Measurements from ENCODE around the gene TPD52L2.
"Not testable (repeated sequence)": the region's sequence is repeated elsewhere in the genome, so short reads cannot be mapped to it uniquely, and the experiment has no call there.

TPD52L2 gene

DNA sequence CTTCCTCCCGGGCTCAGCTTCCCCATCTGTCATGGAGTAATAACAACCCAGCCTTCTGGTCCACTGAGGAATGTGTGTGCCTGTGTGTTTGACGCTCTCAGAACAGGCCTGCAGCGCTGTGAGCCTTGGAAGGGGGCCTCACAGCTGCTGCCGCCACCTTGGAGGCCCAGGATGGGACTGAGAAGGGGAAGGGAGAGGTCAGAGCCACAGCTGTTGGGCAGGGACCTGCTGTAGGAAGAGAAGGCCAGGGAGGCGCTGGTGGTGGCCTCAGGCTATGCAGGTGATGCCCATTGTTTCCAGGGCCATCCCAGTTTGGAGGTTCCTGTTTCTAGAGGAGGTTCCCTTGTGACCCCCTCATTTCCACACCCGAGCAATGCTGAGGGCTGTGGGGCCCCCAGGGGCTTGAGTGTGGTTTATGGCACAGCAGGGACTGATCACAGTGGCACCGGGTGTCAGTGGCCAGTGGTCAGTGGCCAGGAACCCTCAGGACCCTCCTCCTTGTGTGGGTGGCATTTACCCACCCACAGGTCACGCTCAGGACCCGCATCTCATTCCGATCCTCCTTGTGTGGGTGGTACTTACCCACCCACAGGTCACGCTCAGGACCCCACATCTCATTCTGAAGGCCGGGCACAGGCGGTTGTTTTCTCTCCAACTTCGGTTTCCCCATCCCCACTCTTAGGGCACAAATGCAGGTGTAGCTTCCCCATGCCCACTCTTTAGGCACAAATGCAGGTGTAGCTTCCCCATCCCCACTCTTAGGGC is 14.0 kb downstream of the TPD52L2 start:
- no peak for DNase-seq (ENCODE audit: low read depth in 2 of 2)

DNA sequence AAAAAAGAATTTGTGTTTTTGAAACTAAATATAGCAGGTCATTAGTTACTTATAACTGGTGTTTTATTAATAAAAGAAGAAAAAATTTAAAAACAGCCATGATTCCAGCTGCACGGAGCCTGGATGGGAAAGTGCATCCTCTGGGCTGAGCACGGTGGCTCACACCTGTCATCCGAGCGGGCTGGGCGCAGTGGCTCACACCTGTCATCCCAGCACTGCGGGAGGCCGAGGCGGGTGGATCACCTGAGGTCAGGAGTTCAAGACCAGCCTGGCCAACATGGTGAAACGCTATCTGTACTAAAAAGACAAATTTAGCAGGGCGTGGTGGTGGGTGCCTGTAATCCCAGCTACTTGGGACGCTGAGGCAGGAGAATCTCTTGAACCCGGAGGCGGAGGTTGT is 15.8 kb downstream of the TPD52L2 start:
- not testable (repeated sequence) for DNase-seq (ENCODE audit: low read depth in 2 of 2)

DNA sequence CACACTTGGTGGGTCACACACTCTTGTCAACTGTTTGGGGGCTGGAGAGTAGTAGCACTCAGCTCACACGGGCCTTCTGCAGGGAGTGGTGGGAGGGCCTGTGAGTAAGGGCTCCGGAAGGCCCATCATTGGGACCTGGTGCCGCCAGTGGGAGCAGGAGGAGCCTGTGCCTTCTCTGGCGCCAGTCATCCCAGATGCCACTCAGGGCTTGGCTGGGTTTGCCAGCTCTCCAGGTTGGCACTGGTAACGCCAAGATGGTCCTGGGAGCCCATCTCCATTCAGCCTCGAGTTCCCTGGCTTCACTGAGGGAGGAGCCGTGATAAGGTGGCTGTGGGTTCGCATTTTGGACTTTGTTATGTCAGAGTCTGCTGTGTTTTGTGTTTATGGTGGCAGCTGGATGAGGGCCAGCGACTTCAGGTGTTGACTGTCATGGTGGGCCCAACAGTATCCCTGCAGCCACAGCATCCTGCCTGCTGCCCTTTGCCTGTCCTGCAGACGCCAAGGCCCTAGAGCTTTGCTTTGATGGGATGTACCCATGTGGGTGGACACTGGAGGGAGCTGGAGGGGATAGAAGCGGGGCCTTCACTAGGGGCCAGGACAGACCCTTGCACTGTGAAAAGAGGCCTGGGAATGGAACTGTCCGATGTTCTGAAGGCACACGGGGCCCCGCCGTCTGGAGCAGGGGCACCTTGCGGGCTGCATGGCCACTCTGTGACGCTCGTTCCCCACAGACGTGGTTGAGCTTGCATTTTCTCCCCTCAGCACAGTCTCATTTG is 16.6 kb downstream of the TPD52L2 start:
- no peak for DNase-seq (ENCODE audit: low read depth in 2 of 2)

DNA sequence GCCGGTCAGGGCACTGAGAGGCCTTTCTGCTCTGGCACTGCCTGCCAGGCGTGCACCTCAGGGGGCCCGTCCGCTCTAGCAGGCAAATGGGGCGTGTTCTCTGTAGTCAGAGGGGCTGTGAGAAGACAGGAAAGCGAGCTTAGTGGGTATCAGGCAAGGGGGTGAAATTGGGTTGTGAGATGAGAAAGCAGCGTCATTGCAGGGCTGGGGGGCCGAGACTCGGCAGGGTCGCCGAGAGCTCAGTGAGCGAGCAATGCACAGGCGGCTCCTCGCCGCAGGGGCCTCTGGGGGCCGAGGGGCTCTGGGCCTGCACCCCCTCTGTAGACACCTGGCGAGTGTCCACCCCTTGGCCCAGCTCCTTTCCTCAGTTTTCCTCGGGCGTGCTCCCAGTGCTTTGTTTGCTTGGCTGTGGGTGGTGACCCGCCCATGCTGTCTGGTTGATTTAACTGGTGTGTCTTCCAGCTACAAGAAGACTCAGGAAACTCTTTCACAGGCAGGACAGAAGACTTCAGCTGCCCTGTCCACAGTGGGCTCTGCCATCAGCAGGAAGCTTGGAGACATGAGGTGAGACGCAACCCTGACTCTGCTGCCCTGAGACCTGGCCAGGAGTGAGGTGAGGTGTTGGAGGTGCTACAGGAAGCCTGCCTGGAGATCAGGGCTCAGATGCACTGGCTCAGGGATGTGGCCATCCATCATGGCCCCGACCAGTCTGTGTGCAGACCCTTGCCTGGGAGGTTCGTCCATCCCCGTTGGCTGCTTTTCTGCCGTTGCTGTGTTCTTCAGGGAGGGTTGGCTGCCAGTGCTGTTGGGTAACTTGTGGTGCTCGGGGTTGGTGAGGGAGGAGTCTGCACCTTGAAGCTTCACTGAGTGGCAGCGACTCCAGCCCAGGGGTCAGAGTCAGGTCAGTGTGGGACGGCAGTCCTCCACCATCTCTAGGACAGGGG is 17.5 kb downstream of the TPD52L2 start:
- DNase-seq (ENCODE audit: low read depth in 2 of 2) = no peak

DNA sequence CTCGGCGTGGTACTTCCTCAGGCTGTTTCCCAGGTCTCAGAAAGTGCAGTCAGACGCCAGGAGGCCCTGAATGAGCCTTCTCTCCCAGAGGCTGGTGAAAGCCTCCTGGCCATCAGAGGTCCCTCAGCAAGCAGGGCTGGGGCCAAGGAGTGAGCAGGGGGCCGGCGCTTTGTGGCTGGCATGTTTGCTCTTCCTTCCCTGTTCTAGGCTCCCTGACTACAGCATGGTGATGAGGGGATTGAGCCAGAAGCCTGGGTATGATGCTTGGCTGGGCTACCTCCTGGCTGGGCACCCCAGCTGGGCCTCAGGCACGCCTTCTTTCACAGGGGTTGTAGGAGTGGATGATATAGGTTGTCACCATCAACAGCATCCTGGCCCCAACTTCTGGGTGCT is 18.1 kb downstream of the TPD52L2 start:
- DNase-seq (ENCODE audit: low read depth in 2 of 2) = no peak

DNA sequence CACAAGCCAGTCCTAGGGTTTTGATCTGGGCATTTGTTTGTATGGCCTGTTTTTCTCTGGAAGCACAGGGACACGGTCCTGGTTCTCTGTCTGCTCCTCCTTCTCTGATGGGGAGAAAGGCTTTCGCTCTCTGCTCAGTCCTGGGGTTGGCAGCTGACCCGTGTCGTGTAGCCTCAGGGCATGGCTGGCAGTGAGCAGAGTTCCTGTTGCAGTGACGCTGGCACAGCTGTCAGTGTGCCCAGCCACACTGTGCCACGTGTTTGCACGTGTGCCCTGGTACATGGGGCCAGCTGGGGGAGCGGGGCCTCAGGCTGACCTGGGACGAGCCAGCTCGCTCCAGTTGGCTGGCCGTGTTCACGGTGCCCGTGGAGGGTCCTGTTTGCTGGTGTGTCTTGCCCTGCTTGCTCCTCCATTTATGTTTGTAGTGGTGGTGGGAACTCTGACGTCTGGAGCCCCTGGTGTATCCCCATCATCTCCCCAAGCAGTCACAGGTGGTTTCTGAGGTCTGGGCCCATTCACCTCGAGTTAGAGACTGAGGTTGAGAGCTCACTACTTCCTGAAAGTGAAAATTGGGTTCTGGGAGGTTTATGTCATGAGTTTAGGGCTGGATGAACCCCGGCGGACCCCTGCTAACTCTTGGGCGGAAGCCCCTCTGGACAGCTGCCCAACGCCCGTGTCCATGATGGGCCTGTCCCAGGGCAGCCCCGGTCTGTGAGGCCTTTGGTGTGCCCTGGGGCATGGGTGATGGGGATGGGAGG is 19.6 kb downstream of the TPD52L2 start:
- no peak for DNase-seq (ENCODE audit: low read depth in 2 of 2)

DNA sequence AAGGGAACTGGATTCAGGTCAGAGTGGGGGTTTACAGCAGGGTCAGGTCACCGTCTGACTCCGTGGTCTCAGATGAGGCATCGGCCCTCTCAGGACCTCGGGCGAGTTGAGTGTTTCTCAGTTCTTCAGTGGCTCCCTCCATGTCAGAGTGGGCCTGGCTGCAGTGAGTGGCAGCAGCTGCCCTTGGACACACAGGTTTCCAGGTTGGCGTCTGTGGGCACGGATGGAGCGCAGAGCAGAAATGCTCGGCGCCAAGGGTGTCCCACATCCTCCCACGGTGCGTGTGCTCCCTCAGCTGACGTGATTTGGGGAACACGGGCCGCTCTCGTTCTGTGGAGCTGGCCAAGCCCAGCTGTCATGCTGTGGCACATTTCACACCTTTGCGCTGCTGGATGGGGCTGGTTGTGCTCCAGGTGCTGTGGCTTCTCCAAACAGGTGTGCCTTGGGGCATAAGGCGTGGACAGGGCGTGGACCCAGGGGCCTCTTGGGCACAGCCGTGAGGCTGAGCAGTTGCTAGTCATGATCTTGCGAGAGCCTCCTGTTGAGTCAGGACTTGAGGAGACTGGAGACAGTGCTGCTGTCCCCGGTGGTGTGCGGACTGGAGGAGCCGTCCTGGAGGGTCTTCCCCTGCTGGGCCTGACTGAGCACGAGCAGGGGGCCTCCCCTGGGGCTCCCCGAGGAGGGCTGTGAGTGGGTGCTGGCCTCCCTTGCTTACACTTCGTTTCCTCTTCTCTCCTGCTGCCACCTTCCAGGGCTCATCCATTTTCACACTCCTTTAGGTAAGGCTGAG is 20.4 kb downstream of the TPD52L2 start:
- no peak for DNase-seq (ENCODE audit: low read depth in 2 of 2)

DNA sequence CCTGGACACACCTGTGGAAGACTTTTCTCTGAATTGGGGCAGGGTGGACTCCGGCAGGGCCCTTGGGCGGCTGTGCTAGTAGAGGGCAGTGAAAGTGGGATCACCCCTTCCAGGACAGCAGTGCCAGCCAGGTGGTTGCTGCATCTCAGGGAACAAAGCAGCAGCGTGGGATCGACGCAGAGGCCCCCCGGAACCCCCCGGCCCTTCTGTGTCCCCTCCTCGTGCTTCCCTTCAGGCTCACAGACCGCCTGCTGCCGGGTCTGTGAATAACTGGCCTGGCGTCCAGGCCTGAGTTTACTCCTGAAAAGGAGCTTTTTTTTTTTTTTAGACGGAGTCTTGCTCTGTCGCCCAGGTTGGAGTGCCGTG is 21.0 kb downstream of the TPD52L2 start:
- DNase-seq (ENCODE audit: low read depth in 2 of 2) = no peak

DNA sequence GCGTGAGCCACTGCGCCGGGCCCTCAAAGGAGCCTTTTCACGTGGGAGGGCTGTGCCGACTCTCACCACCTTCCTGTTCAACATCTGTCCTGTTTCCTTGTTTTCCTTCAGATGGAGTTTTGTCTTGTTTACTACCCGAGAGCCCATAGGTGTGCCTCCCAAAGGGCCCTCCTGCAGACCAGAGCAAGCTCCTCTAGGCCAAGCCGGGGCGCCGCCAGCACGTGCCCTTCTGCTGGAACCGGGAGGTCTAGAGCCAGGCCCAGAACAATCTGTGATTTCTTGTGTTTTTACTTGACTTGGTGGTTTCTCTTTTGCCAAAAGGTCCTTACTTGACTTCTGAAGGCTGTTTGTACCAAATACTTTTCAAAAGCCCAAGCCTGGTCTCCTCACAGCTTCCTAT is 21.9 kb downstream of the TPD52L2 start:
- no peak for DNase-seq (ENCODE audit: low read depth in 2 of 2)

DNA sequence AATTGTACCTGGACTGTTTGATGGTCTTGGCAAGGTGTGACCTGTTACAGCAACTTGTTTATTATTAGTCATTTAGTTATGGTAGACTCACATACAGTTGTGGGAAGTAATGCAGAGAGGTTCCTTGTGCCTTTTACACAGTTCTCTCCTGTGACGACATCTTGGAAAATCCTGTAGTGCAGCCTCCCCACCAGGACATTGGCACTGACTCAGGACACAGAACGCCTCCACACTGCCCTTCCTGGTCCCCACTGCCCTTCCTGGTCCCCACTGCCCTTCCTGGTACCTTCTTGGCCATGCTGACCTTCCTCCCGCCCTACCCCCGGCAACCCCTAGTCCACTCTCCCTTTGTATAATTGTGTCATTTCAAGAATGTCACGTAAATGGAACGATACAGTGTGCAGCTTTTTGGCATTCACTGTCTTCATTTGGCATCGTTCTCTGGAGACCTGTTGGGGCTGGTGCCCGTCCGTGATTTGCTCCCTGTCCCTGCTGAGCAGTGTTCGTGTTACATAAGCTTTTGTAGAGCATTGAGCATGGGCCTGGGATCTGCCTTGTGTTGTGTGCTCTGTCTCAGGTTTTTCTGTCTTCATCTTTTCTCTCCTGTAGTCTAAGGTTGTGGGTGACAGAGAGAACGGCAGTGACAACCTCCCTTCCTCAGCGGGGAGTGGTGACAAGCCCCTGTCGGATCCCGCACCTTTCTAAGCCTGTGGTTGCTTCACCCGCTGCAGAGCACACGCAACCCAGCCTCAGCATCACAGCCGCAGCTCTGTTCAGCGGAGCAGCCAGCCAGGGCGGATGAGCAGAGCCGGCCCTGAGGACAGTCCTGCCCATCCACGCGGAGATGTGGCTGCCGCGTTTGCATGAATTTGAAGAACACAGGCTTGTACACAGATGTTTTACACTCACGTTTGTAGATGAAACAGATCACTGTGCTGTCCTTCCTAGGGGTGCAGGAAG is 24.5 kb downstream of the TPD52L2 start:
- no peak for DNase-seq (ENCODE audit: low read depth in 2 of 2)

DNA sequence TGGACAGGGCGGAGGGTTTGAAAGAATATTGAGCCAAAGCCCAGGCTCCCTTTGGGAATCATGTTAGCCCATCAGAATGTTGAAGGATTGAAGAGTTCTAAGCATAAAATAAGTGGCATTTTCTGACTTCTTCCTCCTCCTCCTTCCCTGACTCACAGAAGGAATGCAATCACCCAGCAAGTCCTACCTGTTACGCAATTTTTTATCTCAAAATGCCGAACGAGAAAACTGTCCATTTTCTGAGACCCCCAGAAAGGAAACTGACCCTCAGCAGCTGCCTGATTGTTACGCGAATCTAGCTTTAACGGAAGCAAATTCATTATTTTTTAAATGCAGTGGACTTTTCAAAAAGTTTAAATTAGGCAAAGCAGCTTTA is 25.1 kb downstream of the TPD52L2 start:
- DNase-seq (ENCODE audit: low read depth in 2 of 2) = no peak

DNA sequence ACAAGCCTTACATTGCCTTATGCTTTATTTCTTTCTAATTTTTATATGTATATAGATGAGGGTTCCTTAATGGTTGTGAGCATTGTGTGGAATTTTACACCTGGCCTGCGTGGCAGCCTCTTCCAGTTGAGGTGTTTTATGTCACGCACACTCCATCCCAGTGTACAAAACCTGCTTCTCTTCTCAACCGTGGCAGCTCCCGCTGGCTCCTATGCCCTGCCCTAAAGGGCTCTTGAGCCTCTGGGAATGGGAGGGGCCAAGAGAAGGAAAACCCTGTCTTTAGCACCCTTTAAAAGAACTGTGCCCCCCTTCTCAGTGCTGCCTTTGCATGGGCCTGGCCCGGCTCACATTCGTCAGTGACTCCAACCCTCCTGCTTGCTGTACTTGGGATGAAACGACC is 25.5 kb downstream of the TPD52L2 start:
- no peak for DNase-seq (ENCODE audit: low read depth in 2 of 2)

DNA sequence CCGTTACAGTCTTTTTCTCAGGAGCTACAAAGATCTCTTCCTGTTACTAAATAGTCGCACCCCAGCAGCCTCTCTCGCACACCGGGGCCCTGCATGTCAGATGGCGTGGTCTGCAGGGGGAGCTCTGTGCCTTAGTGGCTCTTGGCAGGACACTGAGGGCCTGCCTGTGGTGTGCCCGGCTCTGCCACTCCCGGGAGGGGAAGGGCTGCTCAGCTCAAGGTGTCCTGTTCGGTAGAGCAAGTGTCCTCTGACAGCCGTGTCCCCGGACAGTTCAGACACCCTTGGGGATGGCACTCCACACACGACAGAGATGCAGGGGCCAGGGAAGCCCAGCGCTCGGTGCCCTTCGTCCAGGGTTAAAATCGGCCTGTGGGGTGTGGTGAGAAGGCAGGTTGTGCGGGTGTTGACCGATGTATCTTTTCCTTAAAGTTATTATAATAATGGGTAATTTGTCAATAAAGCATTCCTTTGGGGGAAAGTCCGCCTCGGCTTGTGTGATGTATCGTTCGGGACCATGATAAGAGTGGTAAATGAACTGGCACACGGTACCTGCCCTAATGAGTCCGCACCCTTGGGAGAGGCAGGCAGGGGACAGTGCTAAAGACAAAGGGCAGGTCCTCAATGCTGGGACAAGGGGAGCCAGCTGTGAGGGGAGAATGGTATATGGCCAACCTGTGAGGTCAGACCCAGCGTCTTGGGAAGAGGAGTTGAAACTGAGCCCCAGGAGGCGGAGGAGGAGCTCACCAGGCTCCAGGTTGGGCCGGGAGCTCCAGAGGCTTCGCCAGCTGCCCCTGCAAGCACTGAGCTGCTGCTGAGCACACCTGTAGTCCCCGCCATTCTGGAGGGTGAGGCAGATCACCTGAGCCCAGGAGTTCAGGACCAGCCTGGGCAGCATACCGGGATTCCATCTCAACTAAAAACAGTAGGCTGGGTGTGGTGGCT is 26.3 kb downstream of the TPD52L2 start:
- DNase-seq (ENCODE audit: low read depth in 2 of 2) = no peak

DNA sequence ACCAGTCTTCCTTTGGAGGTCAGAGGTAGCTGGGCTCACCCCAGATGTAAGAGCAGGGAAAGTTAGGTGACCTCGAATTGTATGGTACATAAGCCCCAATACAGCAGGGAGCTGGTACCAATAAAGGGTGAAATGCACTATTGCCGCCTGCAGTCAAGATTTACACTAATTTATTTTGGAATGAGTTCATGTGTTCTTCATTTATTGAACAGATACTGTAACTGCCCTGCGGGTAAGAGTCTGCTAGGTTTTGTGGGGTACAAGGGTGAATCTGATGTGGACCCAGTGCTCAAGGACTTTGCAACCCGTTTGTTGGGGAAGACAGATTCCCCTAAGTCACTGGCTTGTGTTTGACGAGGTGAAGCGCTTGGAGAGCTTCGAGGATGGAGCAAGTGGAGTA is 27.3 kb downstream of the TPD52L2 start:
- DNase-seq (ENCODE audit: low read depth in 2 of 2) = no peak

DNA sequence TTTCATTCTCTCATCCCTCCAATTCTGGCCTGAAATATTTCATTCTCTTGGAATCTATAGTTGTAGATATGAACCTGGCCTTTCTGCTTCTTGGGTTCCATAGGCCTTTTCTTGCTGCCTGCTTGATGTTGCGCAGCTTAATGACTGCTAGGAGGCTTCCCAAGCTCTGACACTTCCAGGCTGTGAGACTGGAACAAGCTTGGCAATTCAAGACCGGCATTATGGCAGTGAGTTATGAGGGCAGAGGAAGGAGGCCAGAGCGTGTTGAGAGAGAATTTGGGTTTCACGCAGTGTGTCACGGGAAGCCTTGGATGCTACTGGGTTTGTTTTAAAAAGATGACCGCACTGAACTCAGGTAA is 28.9 kb downstream of the TPD52L2 start:
- no peak for DNase-seq (ENCODE audit: low read depth in 2 of 2)

DNA sequence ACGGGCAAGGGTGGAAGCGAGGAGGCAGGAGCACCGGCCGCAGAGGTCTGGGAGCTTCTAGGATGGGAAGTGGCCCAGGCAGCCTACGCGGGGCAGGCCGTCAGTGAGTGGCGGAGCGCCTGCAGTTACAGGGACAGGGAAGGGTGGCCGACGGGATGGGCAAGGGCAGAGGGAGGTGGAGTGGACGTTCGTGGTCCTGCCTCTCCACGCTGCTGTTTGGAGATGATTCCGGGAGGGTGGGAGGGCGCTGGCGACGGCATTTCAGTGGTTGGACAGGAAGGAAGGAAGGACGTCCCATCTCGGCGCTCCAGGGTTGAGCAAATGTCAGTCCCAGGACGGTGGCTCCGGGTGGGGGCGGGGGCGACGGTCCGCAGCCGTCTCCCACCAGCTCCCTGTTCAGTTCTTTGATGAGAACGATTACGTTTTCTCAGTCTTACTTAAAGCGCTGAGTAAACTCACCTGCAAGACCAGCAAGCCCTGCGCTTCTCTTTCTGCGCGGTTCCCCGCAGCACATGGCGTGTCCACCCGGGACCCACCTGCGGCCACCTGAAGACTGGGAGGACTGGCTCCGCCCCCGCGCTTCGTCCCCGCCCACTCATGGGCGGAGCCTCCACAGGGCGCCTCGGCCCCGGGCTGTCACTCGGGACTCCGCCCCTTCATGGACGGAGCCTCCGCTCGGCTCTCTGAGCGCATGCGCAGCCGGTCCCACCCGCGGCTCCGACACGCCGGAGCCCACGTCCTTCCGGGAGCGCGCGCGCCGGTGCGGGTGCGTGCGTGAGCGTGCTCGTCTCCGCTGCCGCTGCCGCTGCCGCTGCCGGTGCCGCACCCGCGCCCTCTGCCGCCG is 29.5 kb downstream of the TPD52L2 start, which contains the start of gene DNAJC5:
DNAJC5 (plus strand) TSS at position 769 of the 844 bp plus-strand sequence. CDS start 33,220 bp downstream, outside the sequence.
- DNase-seq (ENCODE audit: low read depth in 2 of 2) = peak; percentile 93 to 94

DNA sequence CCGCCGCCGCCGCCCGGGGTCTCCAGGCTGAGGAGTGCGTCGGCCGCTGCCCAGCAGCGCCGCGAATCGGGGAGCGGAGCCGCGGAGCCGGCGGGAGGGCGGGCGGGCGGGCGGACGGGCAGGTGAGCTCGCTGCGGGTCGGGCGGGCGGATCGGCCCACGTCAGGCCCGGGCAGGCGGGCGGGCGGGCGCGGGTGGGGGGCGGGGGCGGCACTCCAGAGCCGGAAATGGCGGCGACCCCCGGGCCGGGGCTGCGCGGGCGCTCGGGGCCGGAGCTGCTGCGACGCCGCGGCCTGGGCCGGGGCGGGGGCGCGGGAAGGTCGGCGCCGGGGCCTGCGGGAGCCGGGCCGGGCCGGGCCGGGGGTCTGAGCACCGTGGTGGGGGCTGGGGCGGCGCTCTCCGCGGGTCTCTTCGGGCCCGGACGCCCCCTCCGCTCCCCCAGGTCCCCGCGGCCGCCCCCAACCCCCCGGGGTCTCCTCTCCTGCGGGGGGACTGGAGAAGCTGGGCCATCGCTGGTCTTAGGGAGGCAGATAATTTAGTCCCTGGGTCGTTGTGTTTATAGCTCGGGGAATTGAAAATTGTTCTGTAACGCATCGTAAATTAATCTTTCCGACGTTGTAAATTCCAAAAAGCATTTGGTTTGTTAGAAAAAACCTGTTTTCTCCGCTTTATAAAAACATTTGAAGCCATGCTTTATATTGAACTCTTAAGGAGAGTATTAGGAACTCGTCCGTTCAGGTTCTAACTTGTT is 30.3 kb downstream of the TPD52L2 start:
- no peak for DNase-seq (ENCODE audit: low read depth in 2 of 2)
